Fibroblast of lung (primary cell): ENCODE results near the gene CFAP100. TPM values are rescaled to one million over a fixed set of nuclear protein-coding genes. Genes with fewer than 3 reads are reported as not detected.

Experiments used
- DNase-seq, 2 donors: peaks; one replicate each; pipeline versions ENCODE4 v3.0.0 to v3.0.0-alpha.2; 2010; ENCODE audit warnings: low read depth in 2 of 2
- H2AFZ ChIP-seq: 2 replicates; pipeline ENCODE4 v1.5.1; 2012; ENCODE audit warnings: low read length, control low read depth, inconsistent platforms
- H3K27ac ChIP-seq: 2 replicates; pipeline ENCODE4 v1.5.1; 2011; ENCODE audit warnings: low read length, control low read depth; ENCODE audit not compliant: insufficient read depth
- H3K27me3 ChIP-seq: 2 replicates; pipeline ENCODE4 v1.5.1; 2011; ENCODE audit warnings: mild to moderate bottlenecking, low read length; ENCODE audit not compliant: control insufficient read depth, insufficient read depth
- H3K36me3 ChIP-seq: 2 replicates; pipeline ENCODE4 v1.5.1; 2011; ENCODE audit warnings: low read length; ENCODE audit not compliant: control insufficient read depth, insufficient read depth
- H3K4me1 ChIP-seq: 2 replicates; pipeline ENCODE4 v1.5.1; 2011; ENCODE audit warnings: low read length; ENCODE audit not compliant: control insufficient read depth, insufficient read depth; ENCODE audit errors: extremely low read depth
- H3K4me2 ChIP-seq: 2 replicates; pipeline ENCODE4 v1.5.1; 2011; ENCODE audit warnings: low read length, control low read depth; ENCODE audit not compliant: insufficient read depth; ENCODE audit errors: extremely low read depth
- H3K4me3 ChIP-seq, 4 experiments: fragments of 200-600 bp in 1 of 4; sonication (generic) in 1 of 4; replicated peaks in 1 of 4; 2 replicates each; pipeline ENCODE4 v1.5.1; 2011 to 2016; ENCODE audit warnings: low read length in 4 of 4, low read depth in 3 of 4, mild to moderate bottlenecking in 3 of 4, control low read depth in 2 of 4, inconsistent platforms in 1 of 4, mixed read lengths in 1 of 4; ENCODE audit not compliant: insufficient read depth in 1 of 4; ENCODE audit errors: control extremely low read depth in 1 of 4
- H3K79me2 ChIP-seq: 2 replicates; pipeline ENCODE4 v1.5.1; 2012; ENCODE audit warnings: mild to moderate bottlenecking, low read length, inconsistent platforms; ENCODE audit not compliant: control insufficient read depth, insufficient read depth
- H3K9ac ChIP-seq: 2 replicates; pipeline ENCODE4 v1.5.1; 2011; ENCODE audit warnings: mild to moderate bottlenecking, low read length, control low read depth; ENCODE audit not compliant: insufficient read depth
- H3K9me3 ChIP-seq: 2 replicates; pipeline ENCODE4 v1.5.1; 2012; ENCODE audit warnings: low read depth, low read length; ENCODE audit not compliant: control insufficient read depth, insufficient read depth
- H4K20me1 ChIP-seq: 2 replicates; pipeline ENCODE4 v1.5.1; 2011; ENCODE audit warnings: low read length; ENCODE audit not compliant: control insufficient read depth, insufficient read depth; ENCODE audit errors: extremely low read depth
- EZH2 ChIP-seq: IDR thresholded peaks from 2 replicates; pipeline ENCODE4 v1.5.1; 2012; ENCODE audit warnings: low read length, control low read depth, mild to moderate bottlenecking; ENCODE audit errors: missing control alignments
- polyA plus RNA-seq, 2 donors: library from polyadenylated mRNA; depleted of rRNA in 1 of 2; stranded (reverse) in 1 of 2; unstranded in 1 of 2; fragments of >200 nt; gene quantifications; 2 replicates each; pipeline ENCODE4 v1.2.1, GENCODE V29; 2011 to 2012; ENCODE audit warnings: missing spikeins in 1 of 2
- total RNA-seq: library from RNA; depleted of rRNA; stranded (reverse); fragments of >200 nt; gene quantifications from 2 replicates; pipeline ENCODE4 v1.2.1, GENCODE V29; 2014
- TF ChIP-seq, protein P1 (sequence below), 2 donors: IDR thresholded peaks in 1 of 2; conservative IDR thresholded peaks in 1 of 2; 1 replicate in 1 of 2; 2 replicates in 1 of 2; pipeline ENCODE4 v1.5.1; 2011 to 2012; ENCODE audit warnings: low read length in 2 of 2, control low read depth in 1 of 2, inconsistent platforms in 1 of 2, low read depth in 1 of 2, mild to moderate bottlenecking in 1 of 2

CFAP100 gene
- total and polyA plus RNA-seq, 2 donors (not counting 1 experiment from before 2014, with no cell fraction given) = not detected

DNA sequence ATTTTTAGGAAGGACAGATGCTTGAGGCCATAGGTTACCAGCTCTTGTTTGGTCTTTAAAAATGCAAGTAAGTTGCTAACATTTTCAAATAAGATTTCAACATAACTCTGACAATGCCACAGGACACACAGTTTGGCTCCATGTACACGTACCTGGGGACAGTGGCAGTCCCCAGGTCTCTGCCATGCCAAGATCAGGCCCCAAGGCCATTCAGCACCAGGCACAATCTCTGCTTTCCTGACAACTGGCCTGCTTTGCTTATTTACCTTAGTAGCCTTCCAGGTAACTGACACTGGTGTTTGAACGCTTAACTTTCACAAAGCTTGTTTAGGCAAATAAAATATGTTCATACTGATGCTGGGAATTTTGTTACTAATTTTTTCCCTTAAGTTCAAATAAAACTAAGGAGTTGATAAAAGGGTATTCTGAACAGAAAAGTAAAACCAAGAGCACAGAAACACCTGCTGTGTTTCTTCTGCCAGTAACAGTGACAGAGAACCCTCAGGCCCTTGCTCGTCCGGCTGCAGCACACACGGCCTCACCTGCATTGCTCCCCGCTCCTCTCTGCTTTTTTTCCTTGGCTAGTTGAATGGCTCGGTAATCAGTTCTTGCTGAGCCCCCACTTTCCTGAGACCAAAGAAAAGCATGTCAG lies 64.5 kb downstream of the CFAP100 start:
- Histone ChIP-seq H2AFZ (no peak overlapping the region), H3K9ac (no peak overlapping the region), H3K4me3 (no peak overlapping the region), H3K9me3 (no peaks in the 10 kb centered on the region), H3K4me1 (no peaks in the 10 kb centered on the region), H3K36me3 (peaks cover 18% of the 10 kb centered on the region), H3K4me2 (no peak overlapping the region), H3K27ac (no peak overlapping the region), H3K79me2 (no peaks in the 10 kb centered on the region), H3K27me3 (no peaks in the 10 kb centered on the region), H4K20me1 (no peaks in the 10 kb centered on the region)
- no peak for DNase-seq
- TF ChIP-seq, protein P1, sequence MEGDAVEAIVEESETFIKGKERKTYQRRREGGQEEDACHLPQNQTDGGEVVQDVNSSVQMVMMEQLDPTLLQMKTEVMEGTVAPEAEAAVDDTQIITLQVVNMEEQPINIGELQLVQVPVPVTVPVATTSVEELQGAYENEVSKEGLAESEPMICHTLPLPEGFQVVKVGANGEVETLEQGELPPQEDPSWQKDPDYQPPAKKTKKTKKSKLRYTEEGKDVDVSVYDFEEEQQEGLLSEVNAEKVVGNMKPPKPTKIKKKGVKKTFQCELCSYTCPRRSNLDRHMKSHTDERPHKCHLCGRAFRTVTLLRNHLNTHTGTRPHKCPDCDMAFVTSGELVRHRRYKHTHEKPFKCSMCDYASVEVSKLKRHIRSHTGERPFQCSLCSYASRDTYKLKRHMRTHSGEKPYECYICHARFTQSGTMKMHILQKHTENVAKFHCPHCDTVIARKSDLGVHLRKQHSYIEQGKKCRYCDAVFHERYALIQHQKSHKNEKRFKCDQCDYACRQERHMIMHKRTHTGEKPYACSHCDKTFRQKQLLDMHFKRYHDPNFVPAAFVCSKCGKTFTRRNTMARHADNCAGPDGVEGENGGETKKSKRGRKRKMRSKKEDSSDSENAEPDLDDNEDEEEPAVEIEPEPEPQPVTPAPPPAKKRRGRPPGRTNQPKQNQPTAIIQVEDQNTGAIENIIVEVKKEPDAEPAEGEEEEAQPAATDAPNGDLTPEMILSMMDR (conservative IDR thresholded peaks at IDR 0.05 in 1 of 2, IDR thresholded peaks at IDR 0.05 in 1 of 2; ENCODE audit: low read depth in 1 of 2, low read length in 2 of 2) = no peak
- no peak for TF ChIP-seq EZH2

DNA sequence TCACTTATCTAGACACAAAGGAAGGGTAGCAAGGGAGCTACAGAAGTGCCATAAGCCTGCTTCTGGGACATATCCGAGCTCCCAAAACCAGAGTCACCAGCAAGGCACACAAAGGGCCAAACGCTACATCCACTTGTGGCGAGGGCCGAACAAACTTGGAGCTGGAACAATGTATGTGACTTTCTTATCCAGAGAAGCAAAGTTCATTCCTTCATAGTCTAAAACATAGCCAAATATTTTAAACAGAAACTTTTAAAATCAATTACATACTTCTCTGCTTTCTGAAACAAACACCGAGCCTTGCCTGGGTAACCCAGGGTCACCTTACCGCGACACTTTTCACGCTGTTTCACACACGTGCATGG lies 65.0 kb downstream of the CFAP100 start:
- DNase-seq = no peak

DNA sequence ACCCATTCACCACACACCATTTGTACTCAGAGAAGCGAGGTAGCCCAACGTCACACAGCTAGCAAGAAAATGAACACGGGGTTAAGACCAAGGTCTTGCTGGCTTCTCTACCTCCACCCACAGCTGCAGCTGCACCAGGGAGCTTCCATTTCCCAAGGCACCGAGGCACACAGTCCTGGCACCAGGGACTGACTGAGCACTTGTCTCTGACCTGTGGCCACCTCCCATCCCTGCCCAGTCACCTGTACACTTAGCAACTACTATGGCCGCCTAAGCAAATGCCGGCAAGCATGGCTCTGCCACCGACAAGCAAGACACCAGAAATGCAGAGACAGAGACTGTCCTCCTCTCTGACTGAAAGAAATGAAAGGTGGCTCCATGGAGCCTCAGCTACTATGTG lies 65.7 kb downstream of the CFAP100 start:
- Histone ChIP-seq H3K36me3 (peaks cover 25% of the 10 kb centered on the region), H3K27ac (no peak overlapping the region), H3K27me3 (no peaks in the 10 kb centered on the region), H3K4me3 (no peak overlapping the region), H3K4me2 (no peak overlapping the region), H2AFZ (no peak overlapping the region), H4K20me1 (no peaks in the 10 kb centered on the region), H3K79me2 (no peaks in the 10 kb centered on the region), H3K9ac (no peak overlapping the region), H3K9me3 (no peaks in the 10 kb centered on the region), H3K4me1 (no peaks in the 10 kb centered on the region)
- no peak for DNase-seq
- no peak for TF ChIP-seq EZH2
- TF ChIP-seq, protein P1 (conservative IDR thresholded peaks at IDR 0.05 in 1 of 2, IDR thresholded peaks at IDR 0.05 in 1 of 2; ENCODE audit: low read depth in 1 of 2, low read length in 2 of 2) = no peak

More for the DNA sequence above, 65.0 kb downstream of the CFAP100 start:
- Histone ChIP-seq H2AFZ (no peak overlapping the region), H3K9me3 (no peaks in the 10 kb centered on the region), H3K4me3 (no peak overlapping the region), H3K27me3 (no peaks in the 10 kb centered on the region), H3K4me2 (no peak overlapping the region), H3K4me1 (no peaks in the 10 kb centered on the region), H3K27ac (no peak overlapping the region), H3K9ac (no peak overlapping the region), H4K20me1 (no peaks in the 10 kb centered on the region), H3K36me3 (peaks cover 19% of the 10 kb centered on the region), H3K79me2 (no peaks in the 10 kb centered on the region)
- TF ChIP-seq, protein P1 (conservative IDR thresholded peaks at IDR 0.05 in 1 of 2, IDR thresholded peaks at IDR 0.05 in 1 of 2; ENCODE audit: low read depth in 1 of 2, low read length in 2 of 2) = no peak
- TF ChIP-seq EZH2 = no peak
